ENCODE results near the gene TXNIP. TPM values are rescaled to one million over a fixed set of nuclear protein-coding genes. Genes with fewer than 3 reads are reported as not detected.
"Not testable (repeated sequence)": the region's sequence is repeated elsewhere in the genome, so short reads cannot be mapped to it uniquely, and the experiment has no call there.

TXNIP gene
- total and polyA plus RNA-seq, 2 of the 4 experiments (the other 2 are of a cell fraction): 36.4 to 77.2 TPM

DNA sequence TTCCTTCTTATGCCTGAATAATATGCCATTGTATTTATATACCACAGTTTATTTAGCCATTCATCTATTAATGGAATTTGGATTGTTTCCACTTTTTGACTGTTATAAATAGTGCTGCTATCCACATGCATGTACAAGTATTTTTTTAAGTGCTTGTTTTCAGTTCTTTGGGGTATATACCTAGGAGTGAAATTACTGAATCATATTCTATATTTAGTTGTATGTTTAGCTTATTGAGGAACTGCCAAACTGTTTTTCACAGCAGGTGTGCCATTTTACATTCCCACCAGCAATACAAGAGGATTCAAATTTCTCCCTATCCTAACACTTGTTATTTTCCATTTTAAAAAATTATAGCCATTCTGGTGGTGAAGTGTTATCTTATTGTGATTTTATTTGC is 32.7 kb upstream of the TXNIP start:
- no peak overlapping the region for H2BK15ac ChIP-seq (ENCODE audit: low read depth, low read length)
- H3K4me2 ChIP-seq (ENCODE audit: low read depth, low read length): no peak overlapping the region
- H3K36me3 ChIP-seq (ENCODE audit: control insufficient read depth, insufficient read depth, low read length): no peaks in the 10 kb centered on the region
- TF ChIP-seq, protein P1, sequence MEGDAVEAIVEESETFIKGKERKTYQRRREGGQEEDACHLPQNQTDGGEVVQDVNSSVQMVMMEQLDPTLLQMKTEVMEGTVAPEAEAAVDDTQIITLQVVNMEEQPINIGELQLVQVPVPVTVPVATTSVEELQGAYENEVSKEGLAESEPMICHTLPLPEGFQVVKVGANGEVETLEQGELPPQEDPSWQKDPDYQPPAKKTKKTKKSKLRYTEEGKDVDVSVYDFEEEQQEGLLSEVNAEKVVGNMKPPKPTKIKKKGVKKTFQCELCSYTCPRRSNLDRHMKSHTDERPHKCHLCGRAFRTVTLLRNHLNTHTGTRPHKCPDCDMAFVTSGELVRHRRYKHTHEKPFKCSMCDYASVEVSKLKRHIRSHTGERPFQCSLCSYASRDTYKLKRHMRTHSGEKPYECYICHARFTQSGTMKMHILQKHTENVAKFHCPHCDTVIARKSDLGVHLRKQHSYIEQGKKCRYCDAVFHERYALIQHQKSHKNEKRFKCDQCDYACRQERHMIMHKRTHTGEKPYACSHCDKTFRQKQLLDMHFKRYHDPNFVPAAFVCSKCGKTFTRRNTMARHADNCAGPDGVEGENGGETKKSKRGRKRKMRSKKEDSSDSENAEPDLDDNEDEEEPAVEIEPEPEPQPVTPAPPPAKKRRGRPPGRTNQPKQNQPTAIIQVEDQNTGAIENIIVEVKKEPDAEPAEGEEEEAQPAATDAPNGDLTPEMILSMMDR (conservative IDR thresholded peaks at IDR 0.05; ENCODE audit: low read depth, low read length): no peak
- TF ChIP-seq CHD1 (IDR thresholded peaks at IDR 0.05; ENCODE audit: low read depth, low read length) (no peak), RCOR1 (IDR thresholded peaks at IDR 0.05; ENCODE audit: insufficient replicate concordance, low read length) (no peak), MXI1 (IDR thresholded peaks at IDR 0.05; ENCODE audit: borderline replicate concordance, low read depth, low read length) (no peak)
- no peak overlapping the region for H3K27ac ChIP-seq (ENCODE audit: insufficient read depth, low read length)
- H3K56ac ChIP-seq (ENCODE audit: extremely low read depth, insufficient read depth, low read length): no peak overlapping the region
- no peak overlapping the region for H2AK9ac ChIP-seq (replicated peaks; ENCODE audit: low read depth, low read length, poor library complexity)
- no peak overlapping the region for H3K4me3 ChIP-seq (ENCODE audit: insufficient read depth, low read depth, low read length)
- H3K14ac ChIP-seq (replicated peaks; ENCODE audit: low read depth, low read length): no peak overlapping the region
- no peak overlapping the region for H4K8ac ChIP-seq (ENCODE audit: low read depth in 2 of 2, low read length in 2 of 2)
- no peak overlapping the region for H2BK20ac ChIP-seq (ENCODE audit: low read depth, low read length)
- H3K4me1 ChIP-seq (ENCODE audit: control insufficient read depth, insufficient read depth, low read length): no peaks in the 10 kb centered on the region
- no peaks in the 10 kb centered on the region for H3K9me3 ChIP-seq (ENCODE audit: control insufficient read depth, insufficient read depth, low read length)
- H3K18ac ChIP-seq (ENCODE audit: low read depth, low read length): no peak overlapping the region
- no peak for ATAC-seq (ENCODE audit: low read depth)
- no peak overlapping the region for H4K5ac ChIP-seq (ENCODE audit: low read depth, low read length)
- in situ Hi-C loops (cut with MboI; ENCODE audit: low sequenced_read_pairs): no loop called here
- H2AK5ac ChIP-seq (ENCODE audit: low read depth, low read length): no peak overlapping the region
- H3K27me3 ChIP-seq (ENCODE audit: control insufficient read depth, insufficient read depth, low read length): peaks cover 4% of the 10 kb centered on the region
- H3K23ac ChIP-seq (ENCODE audit: low read depth, low read length): no peak overlapping the region
- H3K9ac ChIP-seq (ENCODE audit: low read depth, low read length): no peak overlapping the region
- ChIA-PET CTCF (no interaction called here), POLR2A (ENCODE audit: unreplicated experiment) (no interaction called here)
- no TSS peak for BruUV-seq (replicated peaks)
- intact Hi-C loops (cut with micrococcal nuclease): no loop called here
- dilution Hi-C loops (cut with HindIII; ENCODE audit: low sequenced_read_pairs, unreplicated experiment): no loop called here
- H2BK120ac ChIP-seq (ENCODE audit: low read depth, low read length): no peak overlapping the region
- no peak overlapping the region for H3K4ac ChIP-seq (ENCODE audit: low read depth, low read length)
- no peak overlapping the region for H2BK5ac ChIP-seq (ENCODE audit: low read depth, low read length, poor library complexity, severe bottlenecking)
- no peak overlapping the region for H2AFZ ChIP-seq (replicated peaks; ENCODE audit: low read length, poor library complexity)
- DNase-seq: no peak
- H4K20me1 ChIP-seq (ENCODE audit: insufficient read depth, low read length): no peaks in the 10 kb centered on the region
- H4K91ac ChIP-seq (ENCODE audit: insufficient read depth, low read depth, low read length): no peak overlapping the region
- no peaks in the 10 kb centered on the region for H3K79me1 ChIP-seq (ENCODE audit: low read depth in 1 of 2, low read length in 2 of 2)
- H3K9me1 ChIP-seq (ENCODE audit: insufficient read depth, low read length): no peaks in the 10 kb centered on the region

DNA sequence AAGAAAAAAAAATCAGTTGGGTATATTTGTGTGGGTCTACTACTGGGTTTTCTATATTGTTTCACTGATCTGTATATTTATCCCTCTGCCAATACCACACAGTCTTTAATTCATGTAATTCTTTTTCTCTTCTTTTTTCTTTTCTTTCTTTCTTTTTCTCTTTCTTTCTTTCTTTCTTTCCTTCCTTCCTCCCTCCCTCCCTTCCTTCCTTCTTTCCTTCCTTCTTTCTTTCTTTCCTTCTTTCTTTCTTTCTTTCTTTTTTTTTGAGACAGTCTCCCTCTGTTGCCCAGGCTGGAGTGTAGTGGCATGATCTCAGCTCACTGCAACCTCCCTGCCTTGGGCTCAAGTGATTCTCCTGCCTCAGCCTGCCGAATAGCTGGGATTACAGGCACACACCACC is 30.3 kb upstream of the TXNIP start:
- H3K18ac ChIP-seq (ENCODE audit: low read depth, low read length); H2AFZ ChIP-seq (replicated peaks; ENCODE audit: low read length, poor library complexity); H3K4me2 ChIP-seq (ENCODE audit: low read depth, low read length); POLR2A ChIA-PET (ENCODE audit: unreplicated experiment); intact Hi-C loops (cut with micrococcal nuclease); H3K14ac ChIP-seq (replicated peaks; ENCODE audit: low read depth, low read length); DNase-seq; H3K9me3 ChIP-seq (ENCODE audit: control insufficient read depth, insufficient read depth, low read length); H4K91ac ChIP-seq (ENCODE audit: insufficient read depth, low read depth, low read length); H3K4ac ChIP-seq (ENCODE audit: low read depth, low read length); H3K4me3 ChIP-seq (ENCODE audit: insufficient read depth, low read depth, low read length); H2BK20ac ChIP-seq (ENCODE audit: low read depth, low read length); H4K8ac ChIP-seq (ENCODE audit: low read depth in 2 of 2, low read length in 2 of 2); H3K36me3 ChIP-seq (ENCODE audit: control insufficient read depth, insufficient read depth, low read length); H2BK15ac ChIP-seq (ENCODE audit: low read depth, low read length); H3K9me1 ChIP-seq (ENCODE audit: insufficient read depth, low read length); H2AK5ac ChIP-seq (ENCODE audit: low read depth, low read length); H3K27ac ChIP-seq (ENCODE audit: insufficient read depth, low read length); H3K79me1 ChIP-seq (ENCODE audit: low read depth in 1 of 2, low read length in 2 of 2); H2AK9ac ChIP-seq (replicated peaks; ENCODE audit: low read depth, low read length, poor library complexity); H4K20me1 ChIP-seq (ENCODE audit: insufficient read depth, low read length); ATAC-seq (ENCODE audit: low read depth); H4K5ac ChIP-seq (ENCODE audit: low read depth, low read length); dilution Hi-C loops (cut with HindIII; ENCODE audit: low sequenced_read_pairs, unreplicated experiment); H3K56ac ChIP-seq (ENCODE audit: extremely low read depth, insufficient read depth, low read length); BruUV-seq (replicated peaks); CTCF ChIA-PET; H2BK120ac ChIP-seq (ENCODE audit: low read depth, low read length); H3K4me1 ChIP-seq (ENCODE audit: control insufficient read depth, insufficient read depth, low read length); H2BK5ac ChIP-seq (ENCODE audit: low read depth, low read length, poor library complexity, severe bottlenecking); H3K9ac ChIP-seq (ENCODE audit: low read depth, low read length); in situ Hi-C loops (cut with MboI; ENCODE audit: low sequenced_read_pairs); H3K23ac ChIP-seq (ENCODE audit: low read depth, low read length): not testable (repeated sequence)
- WGBS, 2 experiments (ENCODE audit: extremely low coverage in 2 of 2, insufficient read length in 1 of 2): no CpG with 5 or more reads among the region's 1 CpG
- H3K27me3 ChIP-seq (ENCODE audit: control insufficient read depth, insufficient read depth, low read length): peaks cover 10% of the 10 kb centered on the region
